Upper lobe of left lung (tissue), 6 donors: ENCODE results near the gene CTSZ. TPM values are rescaled to one million over a fixed set of nuclear protein-coding genes. Genes with fewer than 3 reads are reported as not detected.
"Not testable (repeated sequence)": the region's sequence is repeated elsewhere in the genome, so short reads cannot be mapped to it uniquely, and the experiment has no call there.

Source experiments
- ATAC-seq, 2 donors: fragments of 200-7000 bp; cut with Tn5 transposase; one replicate each; pipeline ENCODE4 v1.9.1; 2022; ENCODE audit warnings: mild to moderate bottlenecking in 2 of 2, moderate library complexity in 2 of 2; ENCODE audit not compliant: low FRiP score in 2 of 2
- DNase-seq, 2 donors: peaks; one replicate each; pipeline ENCODE4 v3.0.0-alpha.2; 2019 to 2020
- H3K27ac ChIP-seq, 4 donors: fragments of 200-600 bp; sonication (generic); one replicate each; pipeline ENCODE4 v1.5.1; 2016 to 2019
- H3K27me3 ChIP-seq, 4 donors: fragments of 200-600 bp; sonication (generic); one replicate each; pipeline ENCODE4 v1.5.1; 2017 to 2019
- H3K36me3 ChIP-seq, 4 donors: fragments of 200-600 bp; sonication (generic); one replicate each; pipeline ENCODE4 v1.5.1; 2016 to 2019
- H3K4me1 ChIP-seq, 4 donors: fragments of 200-600 bp; sonication (generic); one replicate each; pipeline ENCODE4 v1.5.1; 2018 to 2019
- H3K4me3 ChIP-seq, 4 donors: fragments of 200-600 bp; sonication (generic); one replicate each; pipeline ENCODE4 v1.5.1; 2017 to 2019; ENCODE audit warnings: mild to moderate bottlenecking in 2 of 4, moderate library complexity in 1 of 4
- H3K9me3 ChIP-seq, 4 donors: fragments of 200-600 bp; sonication (generic); one replicate each; pipeline ENCODE4 v1.5.1; 2018 to 2019
- CTCF ChIP-seq, 6 experiments: fragments of 450-650 bp in 4 of 6; fragments of 200-600 bp in 2 of 6; sonication (generic) in 2 of 6; IDR thresholded peaks; one replicate each; pipeline ENCODE4 v1.5.1; 2016 to 2019; ENCODE audit warnings: antibody characterized with exemption in 6 of 6
- EP300 ChIP-seq, 4 donors: sonication (generic); formaldehyde crosslinking; IDR thresholded peaks; one replicate each; pipeline ENCODE4 v1.5.1; 2017; ENCODE audit warnings: antibody characterized with exemption in 4 of 4, control low read depth in 2 of 4
- POLR2A ChIP-seq, 4 donors: fragments of 450-650 bp; IDR thresholded peaks; one replicate each; pipeline ENCODE4 v1.5.1; 2016 to 2017; ENCODE audit warnings: antibody characterized with exemption in 4 of 4, mild to moderate bottlenecking in 2 of 4
- POLR2AphosphoS5 ChIP-seq, 2 donors: sonication (generic); formaldehyde crosslinking; IDR thresholded peaks; one replicate each; pipeline ENCODE4 v1.5.1; 2017; ENCODE audit warnings: antibody characterized with exemption in 2 of 2
- WGBS, 2 donors: methylation state at CpG; one replicate each; pipeline ENCODE4 v1.1.5; 2017 to 2018; 5-methylcytosine and 5-hydroxymethylcytosine counted together
- total RNA-seq, 6 donors: library from RNA; depleted of rRNA in 4 of 6; stranded (reverse); fragments of >200 nt in 4 of 6; gene quantifications; one replicate each; pipeline versions ENCODE4 v1.1.0 to v1.2.1, GENCODE V29; 2016 to 2021
- donor health status: DM: no; HTN: no; CAD: no; lungs with moderate emphysema.
- donor health status: DM: no; HTN: yes; CAD: no; lungs with severe emphysema.

The CTSZ gene
- total RNA-seq, 6 donors from 2014 or later, result 196 to 503 (median 397) TPM

- no peak overlapping the region for H3K4me3 ChIP-seq
- no peak for TF ChIP-seq EP300 (IDR thresholded peaks at IDR 0.05)
- TF ChIP-seq POLR2A (IDR thresholded peaks at IDR 0.05), result no peak
- TF ChIP-seq CTCF (IDR thresholded peaks at IDR 0.05), result no peak
- no peak for TF ChIP-seq POLR2AphosphoS5 (IDR thresholded peaks at IDR 0.05)
- no peaks in the 10 kb centered on the region for H3K9me3 ChIP-seq
- no peak for ATAC-seq
- WGBS, 2 donors, result 84 to 88% methylated on average over 9 of the region's 9 CpGs
- H3K27me3 ChIP-seq, result no peaks in the 10 kb centered on the region
- peaks cover 22 to 29% (median 24%) of the 10 kb centered on the region in 4 donors for H3K4me1 ChIP-seq
- no peak for DNase-seq
- no peak overlapping the region for H3K27ac ChIP-seq
- peaks cover 21 to 58% (median 48%) of the 10 kb centered on the region in 4 donors for H3K36me3 ChIP-seq
Measured at GRCh38 chr20:58986286-58986967, 20.6 kb downstream of the CTSZ start.

GRCh38 chr20:58985656-58986055, 21.4 kb downstream of the CTSZ start:
- no peak overlapping the region for H3K4me3 ChIP-seq
- ATAC-seq, result peak in 1 of 2 donors; percentile 72
- TF ChIP-seq CTCF (IDR thresholded peaks at IDR 0.05), result no peak
- no peak for TF ChIP-seq EP300 (IDR thresholded peaks at IDR 0.05)
- no peak for TF ChIP-seq POLR2AphosphoS5 (IDR thresholded peaks at IDR 0.05)
- TF ChIP-seq POLR2A (IDR thresholded peaks at IDR 0.05), result no peak
- DNase-seq, result no peak
- H3K36me3 ChIP-seq, result peaks cover 18 to 50% (median 40%) of the 10 kb centered on the region in 4 donors
- WGBS, 2 donors, result 67 to 68% methylated on average over 5 of the region's 5 CpGs
- H3K9me3 ChIP-seq, result no peaks in the 10 kb centered on the region
- H3K27me3 ChIP-seq, result no peaks in the 10 kb centered on the region
- H3K27ac ChIP-seq, result no peak overlapping the region
- H3K4me1 ChIP-seq, result peaks cover 23 to 29% (median 25%) of the 10 kb centered on the region in 4 donors

GRCh38 chr20:58984691-58985090, 22.4 kb downstream of the CTSZ start:
- ATAC-seq (no peak), DNase-seq (no peak)
- H3K27ac ChIP-seq, result no peak overlapping the region
- no peak overlapping the region for H3K4me3 ChIP-seq
- H3K4me1 ChIP-seq, result peaks cover 25 to 29% (median 28%) of the 10 kb centered on the region in 4 donors
- H3K36me3 ChIP-seq, result peaks cover 17 to 41% (median 31%) of the 10 kb centered on the region in 4 donors
- TF ChIP-seq CTCF (IDR thresholded peaks at IDR 0.05), result no peak
- TF ChIP-seq POLR2A (IDR thresholded peaks at IDR 0.05), result no peak
- no peak for TF ChIP-seq EP300 (IDR thresholded peaks at IDR 0.05)
- TF ChIP-seq POLR2AphosphoS5 (IDR thresholded peaks at IDR 0.05), result no peak
- WGBS, 2 donors, result 83 to 88% methylated on average over 6 of the region's 6 CpGs
- no peaks in the 10 kb centered on the region for H3K9me3 ChIP-seq
- no peaks in the 10 kb centered on the region for H3K27me3 ChIP-seq

GRCh38 chr20:58983115-58983468, 24.0 kb downstream of the CTSZ start:
- peak in 1 of 2 donors; percentile 2 for DNase-seq
- Histone ChIP-seq H3K4me1 (peaks cover 25 to 29% (median 28%) of the 10 kb centered on the region in 4 donors), H3K36me3 (peaks cover 2 to 25% (median 15%) of the 10 kb centered on the region in 4 donors)

GRCh38 chr20:58982406-58983114, 24.5 kb downstream of the CTSZ start:
- Histone ChIP-seq H3K27ac (peak overlapping the region in 2 of 4 donors; percentile 33 to 83), H3K36me3 (peaks cover 0 to 19% (median 10%) of the 10 kb centered on the region in 4 donors), H3K9me3 (no peaks in the 10 kb centered on the region), H3K4me1 (peaks cover 25 to 29% (median 28%) of the 10 kb centered on the region in 4 donors), H3K4me3 (peak overlapping the region in 2 of 4 donors; percentile 68 to 89), H3K27me3 (no peaks in the 10 kb centered on the region)
- no peak for ATAC-seq
- TF ChIP-seq CTCF (IDR thresholded peaks at IDR 0.05) (no peak), EP300 (IDR thresholded peaks at IDR 0.05) (no peak), POLR2A (IDR thresholded peaks at IDR 0.05) (no peak), POLR2AphosphoS5 (IDR thresholded peaks at IDR 0.05) (no peak)
- peak in 1 of 2 donors; percentile 11 for DNase-seq
- WGBS, 2 donors, result 85 to 92% methylated on average over 12 of the region's 12 CpGs

More at GRCh38 chr20:58983115-58983468, 24.0 kb downstream of the CTSZ start:
- 98% methylated on average over 12 of the region's 12 CpGs for WGBS, 2 donors
- ATAC-seq, H3K4me3 ChIP-seq, H3K9me3 ChIP-seq, H3K27ac ChIP-seq, H3K27me3 ChIP-seq: not testable (repeated sequence)
